Breast epithelium (tissue), 4 donors: ENCODE data around the gene TTLL13. TPM values are rescaled to one million over a fixed set of nuclear protein-coding genes. Genes with fewer than 3 reads are reported as not detected.
A peak's percentile ranks its signal among the peaks of the same experiment; 100 is the strongest.
"Not testable (repeated sequence)": the region's sequence is repeated elsewhere in the genome, so short reads cannot be mapped to it uniquely, and the experiment has no call there.

ENCODE experiments used
- DNase-seq, 2 donors: peaks; one replicate each; pipeline ENCODE4 v3.0.0-alpha.2; 2019; ENCODE audit warnings: low spot score in 2 of 2
- H3K27ac ChIP-seq, 2 donors: fragments of 200-600 bp; sonication (generic) in 1 of 2; one replicate each; pipeline ENCODE4 v1.5.1; 2016 to 2019; ENCODE audit warnings: mild to moderate bottlenecking in 1 of 2
- H3K27me3 ChIP-seq, 2 donors: fragments of 200-600 bp; sonication (generic) in 1 of 2; one replicate each; pipeline versions ENCODE4 v1.5.1 to v1.6.0; 2017 to 2019; ENCODE audit warnings: control low read depth in 1 of 2, mild to moderate bottlenecking in 1 of 2
- H3K36me3 ChIP-seq: fragments of 200-600 bp; one replicate; pipeline ENCODE4 v1.5.1; 2019
- H3K4me1 ChIP-seq, 2 donors: fragments of 200-600 bp; sonication (generic); one replicate each; pipeline ENCODE4 v1.5.1; 2016 to 2019; ENCODE audit warnings: control low read depth in 1 of 2
- H3K4me3 ChIP-seq, 3 donors: fragments of 200-600 bp; sonication (generic); 1 replicate in 2 of 3; 2 replicates in 1 of 3; pipeline ENCODE4 v1.5.1; 2016 to 2019; ENCODE audit warnings: mild to moderate bottlenecking in 3 of 3, moderate library complexity in 2 of 3
- H3K9me3 ChIP-seq, 2 donors: fragments of 200-600 bp; sonication (generic) in 1 of 2; one replicate each; pipeline ENCODE4 v1.5.1; 2016 to 2019; ENCODE audit warnings: control low read depth in 1 of 2
- POLR2A ChIP-seq: fragments of 450-650 bp; IDR thresholded peaks from one replicate; pipeline ENCODE4 v1.6.1; 2016; ENCODE audit warnings: antibody characterized with exemption, mild to moderate bottlenecking, moderate library complexity
- POLR2AphosphoS5 ChIP-seq, 3 donors: sonication (generic); formaldehyde crosslinking; IDR thresholded peaks; one replicate each; pipeline ENCODE4 v1.6.1; 2017; ENCODE audit warnings: antibody characterized with exemption in 3 of 3
- intact Hi-C: fragments of 100-400 bp; cut with DNase I; formaldehyde crosslinking; loops from one replicate; pipeline ENCODE4 v1.15.1; 2023; ENCODE audit warnings: low total_unique reads
- total RNA-seq, 3 donors: library from RNA; depleted of rRNA; stranded (reverse); fragments of >200 nt; gene quantifications; one replicate each; pipeline ENCODE4 v1.1.0, GENCODE V29; 2016
- TF ChIP-seq, protein P1 (sequence below), 3 donors: fragments of 450-650 bp; IDR thresholded peaks; one replicate each; pipeline ENCODE4 v1.5.1; 2016 to 2017; ENCODE audit warnings: antibody characterized with exemption in 3 of 3, mild to moderate bottlenecking in 3 of 3, moderate library complexity in 3 of 3

TTLL13 gene
- total RNA-seq, 3 donors from 2014 or later, result 0.15 TPM; not detected in 2

GRCh38 chr15:90248789-90249202, 560 bp upstream of the TTLL13 start:
- Histone ChIP-seq H3K27me3 (no peaks in the 10 kb centered on the region), H3K27ac (peak overlapping the region in 1 of 2 donors; percentile 32), H3K4me3 (peak overlapping the region; percentile 50 to 88 (median 60)), H3K9me3 (no peaks in the 10 kb centered on the region), H3K4me1 (no peaks in the 10 kb centered on the region), H3K36me3 (no peaks in the 10 kb centered on the region)
- TF ChIP-seq POLR2AphosphoS5 (IDR thresholded peaks at IDR 0.05) (no peak), POLR2A (no peak)
- TF ChIP-seq, protein P1, sequence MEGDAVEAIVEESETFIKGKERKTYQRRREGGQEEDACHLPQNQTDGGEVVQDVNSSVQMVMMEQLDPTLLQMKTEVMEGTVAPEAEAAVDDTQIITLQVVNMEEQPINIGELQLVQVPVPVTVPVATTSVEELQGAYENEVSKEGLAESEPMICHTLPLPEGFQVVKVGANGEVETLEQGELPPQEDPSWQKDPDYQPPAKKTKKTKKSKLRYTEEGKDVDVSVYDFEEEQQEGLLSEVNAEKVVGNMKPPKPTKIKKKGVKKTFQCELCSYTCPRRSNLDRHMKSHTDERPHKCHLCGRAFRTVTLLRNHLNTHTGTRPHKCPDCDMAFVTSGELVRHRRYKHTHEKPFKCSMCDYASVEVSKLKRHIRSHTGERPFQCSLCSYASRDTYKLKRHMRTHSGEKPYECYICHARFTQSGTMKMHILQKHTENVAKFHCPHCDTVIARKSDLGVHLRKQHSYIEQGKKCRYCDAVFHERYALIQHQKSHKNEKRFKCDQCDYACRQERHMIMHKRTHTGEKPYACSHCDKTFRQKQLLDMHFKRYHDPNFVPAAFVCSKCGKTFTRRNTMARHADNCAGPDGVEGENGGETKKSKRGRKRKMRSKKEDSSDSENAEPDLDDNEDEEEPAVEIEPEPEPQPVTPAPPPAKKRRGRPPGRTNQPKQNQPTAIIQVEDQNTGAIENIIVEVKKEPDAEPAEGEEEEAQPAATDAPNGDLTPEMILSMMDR (IDR thresholded peaks at IDR 0.05), result no peak
- intact Hi-C loops, result no loop called here
- DNase-seq, result no peak

GRCh38 chr15:90257776-90258175, 8.4 kb downstream of the TTLL13 start:
- no peaks in the 10 kb centered on the region for H3K27me3 ChIP-seq

GRCh38 chr15:90259524-90259923, 10.2 kb downstream of the TTLL13 start:
- DNase-seq, result no peak
- Histone ChIP-seq H3K27ac (no peak overlapping the region), H3K27me3 (no peaks in the 10 kb centered on the region), H3K4me1 (no peaks in the 10 kb centered on the region), H3K4me3 (no peak overlapping the region), H3K9me3 (no peaks in the 10 kb centered on the region), H3K36me3 (no peaks in the 10 kb centered on the region)
- intact Hi-C loops, result no loop called here
- TF ChIP-seq POLR2AphosphoS5 (IDR thresholded peaks at IDR 0.05), result no peak
- no peak for TF ChIP-seq POLR2A
- TF ChIP-seq, protein P1 (IDR thresholded peaks at IDR 0.05), result no peak

More at GRCh38 chr15:90257776-90258175, 8.4 kb downstream of the TTLL13 start:
- Histone ChIP-seq H3K36me3 (no peaks in the 10 kb centered on the region), H3K27ac (no peak overlapping the region), H3K9me3 (no peaks in the 10 kb centered on the region), H3K4me3 (no peak overlapping the region), H3K4me1 (no peaks in the 10 kb centered on the region)
- DNase-seq, result no peak
- TF ChIP-seq, protein P1 (IDR thresholded peaks at IDR 0.05), result no peak
- TF ChIP-seq POLR2A (no peak), POLR2AphosphoS5 (IDR thresholded peaks at IDR 0.05) (no peak)
- intact Hi-C loops, result no loop called here

- intact Hi-C loops, H3K4me1 ChIP-seq, H3K36me3 ChIP-seq: not testable (repeated sequence)
Measured at GRCh38 chr15:90260731-90261130, 11.4 kb downstream of the TTLL13 start.

GRCh38 chr15:90261811-90262210, 12.5 kb downstream of the TTLL13 start:
- intact Hi-C loops, result no loop called here
- Histone ChIP-seq H3K4me3 (no peak overlapping the region), H3K9me3 (no peaks in the 10 kb centered on the region), H3K27me3 (no peaks in the 10 kb centered on the region), H3K4me1 (peaks cover 0 to 1% of the 10 kb centered on the region in 2 donors), H3K27ac (no peak overlapping the region), H3K36me3 (no peaks in the 10 kb centered on the region)
- no peak for TF ChIP-seq POLR2A
- TF ChIP-seq, protein P1 (IDR thresholded peaks at IDR 0.05), result no peak
- no peak for TF ChIP-seq POLR2AphosphoS5 (IDR thresholded peaks at IDR 0.05)
- DNase-seq, result no peak

More at GRCh38 chr15:90260731-90261130, 11.4 kb downstream of the TTLL13 start:
- not testable (repeated sequence) for DNase-seq, H3K27ac ChIP-seq, H3K4me3 ChIP-seq, H3K9me3 ChIP-seq, H3K27me3 ChIP-seq

- Histone ChIP-seq H3K9me3 (no peaks in the 10 kb centered on the region), H3K27me3 (no peaks in the 10 kb centered on the region), H3K4me3 (no peak overlapping the region), H3K27ac (no peak overlapping the region), H3K36me3 (no peaks in the 10 kb centered on the region), H3K4me1 (peaks cover 0 to 7% of the 10 kb centered on the region in 2 donors)
- no peak for DNase-seq
- TF ChIP-seq POLR2A (no peak), POLR2AphosphoS5 (IDR thresholded peaks at IDR 0.05) (no peak)
- TF ChIP-seq, protein P1 (IDR thresholded peaks at IDR 0.05), result no peak
- intact Hi-C loops, result no loop called here
Measured at GRCh38 chr15:90262426-90262825, 13.1 kb downstream of the TTLL13 start.
